Astrocyte of the spinal cord (primary cell): ENCODE measurements around the gene PEMT.

Experiments
- DNase-seq: peaks from one replicate; pipeline ENCODE4 v3.0.0; 2011; ENCODE audit warnings: low read depth, low spot score
- H3K4me3 ChIP-seq: 2 replicates; pipeline ENCODE4 v1.5.1; 2011; ENCODE audit warnings: low read depth, mild to moderate bottlenecking, low read length, moderate library complexity
- CTCF ChIP-seq: IDR thresholded peaks from 2 replicates; pipeline ENCODE4 v1.5.1; 2012; ENCODE audit warnings: low read depth, mild to moderate bottlenecking, low read length, inconsistent platforms
- in situ Hi-C: cut with HindIII; loops from 2 replicates; pipeline ENCODE4 v1.10.0; 2017; ENCODE audit warnings: low sequenced_read_pairs

PEMT gene

GRCh38 chr17:17531156-17531555 is 60.4 kb downstream of the PEMT start:
- no peak for TF ChIP-seq CTCF
- no peak overlapping the region for H3K4me3 ChIP-seq
- no peak for DNase-seq
- in situ Hi-C loops: no loop called here

GRCh38 chr17:17528696-17529652 is 62.5 kb downstream of the PEMT start:
- in situ Hi-C loops: no loop called here
- DNase-seq: no peak
- TF ChIP-seq CTCF: no peak
- H3K4me3 ChIP-seq: no peak overlapping the region

GRCh38 chr17:17527956-17528500 is 63.5 kb downstream of the PEMT start:
- H3K4me3 ChIP-seq: no peak overlapping the region
- in situ Hi-C loops: no loop called here
- TF ChIP-seq CTCF: no peak
- DNase-seq: no peak

- TF ChIP-seq CTCF: no peak
- in situ Hi-C loops: no loop called here
- H3K4me3 ChIP-seq: no peak overlapping the region
- DNase-seq: no peak
Observed at GRCh38 chr17:17527534-17527933, 64.0 kb downstream of the PEMT start.

DNA sequence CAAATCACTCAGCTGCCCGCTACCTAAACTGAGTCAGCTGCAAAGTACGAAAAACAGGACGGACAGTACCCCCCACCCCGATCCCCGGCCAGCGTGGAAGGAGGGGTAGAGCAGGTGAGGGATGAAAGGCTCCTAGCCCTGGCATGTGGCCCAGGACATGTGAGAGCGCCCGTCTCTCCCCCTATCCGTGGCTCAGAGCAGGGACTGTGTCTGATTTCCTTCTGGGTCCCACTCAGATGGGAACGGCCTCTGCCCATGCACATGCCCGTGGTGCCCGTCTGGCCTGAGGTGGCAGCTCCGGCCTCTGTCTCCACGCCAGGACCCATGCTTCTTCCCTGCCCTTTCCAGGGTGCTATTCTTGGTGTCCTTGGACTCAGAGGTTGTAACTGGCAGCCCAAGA is 65.1 kb downstream of the PEMT start:
- no peak for DNase-seq
- in situ Hi-C loops: no loop called here
- TF ChIP-seq CTCF: no peak
- H3K4me3 ChIP-seq: no peak overlapping the region

GRCh38 chr17:17525956-17526355 is 65.6 kb downstream of the PEMT start:
- no peak for TF ChIP-seq CTCF
- no peak for DNase-seq
- no peak overlapping the region for H3K4me3 ChIP-seq
- in situ Hi-C loops: no loop called here
